HG02884 (cell line): Measurements from ENCODE around the gene EXOG.

Experiments
- ATAC-seq: cut with Tn5 transposase; IDR thresholded peaks from one replicate; pipeline ENCODE4 v1.9.1; 2021; ENCODE audit warnings: mild to moderate bottlenecking, moderate library complexity; ENCODE audit not compliant: unreplicated experiment

EXOG gene

GRCh38 chr3:38472342-38472741 lies 23.8 kb upstream of the EXOG start:
- no peak for ATAC-seq

- no peak for ATAC-seq
Measured at GRCh38 chr3:38473229-38473628, 22.9 kb upstream of the EXOG start.

GRCh38 chr3:38474928-38475605 lies 21.1 kb upstream of the EXOG start:
- no peak for ATAC-seq

GRCh38 chr3:38475716-38476115 lies 20.4 kb upstream of the EXOG start:
- ATAC-seq: no peak

- no peak for ATAC-seq
Measured at GRCh38 chr3:38476157-38476756, 19.9 kb upstream of the EXOG start.

- ATAC-seq: no peak
Measured at GRCh38 chr3:38477057-38477820, 18.9 kb upstream of the EXOG start.

- ATAC-seq: no peak
Measured at GRCh38 chr3:38477839-38478450, 18.2 kb upstream of the EXOG start.

- no peak for ATAC-seq
Measured at GRCh38 chr3:38478901-38479300, 17.2 kb upstream of the EXOG start.

GRCh38 chr3:38479431-38480092 lies 16.6 kb upstream of the EXOG start:
- ATAC-seq: no peak

GRCh38 chr3:38480093-38480445 lies 16.1 kb upstream of the EXOG start:
- no peak for ATAC-seq

GRCh38 chr3:38480930-38481329 lies 15.2 kb upstream of the EXOG start:
- ATAC-seq: no peak

- ATAC-seq: no peak
Measured at GRCh38 chr3:38482951-38483350, 13.2 kb upstream of the EXOG start.

GRCh38 chr3:38487323-38487722 lies 8.8 kb upstream of the EXOG start:
- peak; percentile 87 for ATAC-seq

- ATAC-seq: no peak
Measured at GRCh38 chr3:38488949-38489348, 7.2 kb upstream of the EXOG start.

- no peak for ATAC-seq
Measured at GRCh38 chr3:38489766-38490165, 6.4 kb upstream of the EXOG start.

- no peak for ATAC-seq
Measured at GRCh38 chr3:38490281-38491030, 5.7 kb upstream of the EXOG start.

- no peak for ATAC-seq
Measured at GRCh38 chr3:38491215-38491614, 4.9 kb upstream of the EXOG start.

- ATAC-seq: no peak
Measured at GRCh38 chr3:38493031-38493430, 3.1 kb upstream of the EXOG start.

- ATAC-seq: no peak
Measured at GRCh38 chr3:38497031-38497430, 891 bp downstream of the EXOG start.

- ATAC-seq: no peak
Measured at GRCh38 chr3:38500688-38501417, 4.7 kb downstream of the EXOG start.
